HEK293 (cell line): ENCODE data around the gene PPP1R15B.

Source experiments
- CTCF ChIA-PET: fragments of 350-600 bp; formaldehyde crosslinking; extraction: SDS; loops from one replicate; lab custom pipeline; 2021; ENCODE audit warnings: antibody characterized with exemption; lab: Yijun Ruan, JAX
- POLR2A ChIA-PET: fragments of 300-600 bp; formaldehyde crosslinking; extraction: SDS; loops from one replicate; lab custom pipeline; 2020; ENCODE audit warnings: antibody characterized with exemption, inconsistent platforms; lab: Yijun Ruan, JAX
- H3K27ac ChIP-seq: fragments of 200-500 bp; sonication (Bioruptor generic); 2 replicates; pipeline ENCODE4 v1.5.1; 2014; ENCODE audit warnings: low read depth, low read length, control low read depth, inconsistent platforms; ENCODE audit errors: extremely low read depth
- H3K36me3 ChIP-seq, 2 experiments: fragments of 200-500 bp in 1 of 2; sonication (Bioruptor generic) in 1 of 2; 1 replicate in 1 of 2; 2 replicates in 1 of 2; pipeline ENCODE4 v1.5.1; 2014 to 2017; ENCODE audit warnings: inconsistent platforms in 2 of 2, low read length in 2 of 2; ENCODE audit not compliant: control insufficient read depth in 2 of 2, insufficient read depth in 1 of 2
- H3K4me1 ChIP-seq: fragments of 200-500 bp; sonication (Bioruptor generic); 2 replicates; pipeline ENCODE4 v1.5.1; 2014; ENCODE audit warnings: mild to moderate bottlenecking, low read length, inconsistent platforms; ENCODE audit not compliant: control insufficient read depth, insufficient read depth
- H3K4me3 ChIP-seq: 2 replicates; pipeline ENCODE4 v1.5.1; 2011; ENCODE audit warnings: low read depth, mild to moderate bottlenecking, control low read depth, low read length, moderate library complexity
- H3K9me3 ChIP-seq: fragments of 200-500 bp; sonication (Bioruptor generic); 2 replicates; pipeline ENCODE4 v1.5.1; 2014; ENCODE audit warnings: low read depth, low read length, inconsistent platforms; ENCODE audit not compliant: control insufficient read depth, insufficient read depth
- ATF2 ChIP-seq: fragments of 450-650 bp; formaldehyde crosslinking; IDR thresholded peaks from 2 replicates; pipeline ENCODE4 v1.5.1; 2016; ENCODE audit warnings: missing biosample characterization, missing genetic modification characterization, low read depth
- GLI2 ChIP-seq: fragments of 450-650 bp; formaldehyde crosslinking; IDR thresholded peaks from 2 replicates; pipeline ENCODE4; 2017; ENCODE audit warnings: missing biosample characterization, missing genetic modification characterization, low read depth, borderline replicate concordance
- IKZF3 ChIP-seq: fragments of 450-650 bp; IDR thresholded peaks from 2 replicates; pipeline ENCODE4 v1.5.0; 2018; ENCODE audit warnings: missing biosample characterization, mild to moderate bottlenecking, missing genetic modification characterization, moderate library complexity
- PRDM2 ChIP-seq: fragments of 450-650 bp; formaldehyde crosslinking; IDR thresholded peaks from 2 replicates; pipeline ENCODE4 v1.5.1; 2016; ENCODE audit warnings: missing biosample characterization, missing genetic modification characterization, borderline replicate concordance
- REST ChIP-seq: fragments of 450-650 bp; formaldehyde crosslinking; IDR thresholded peaks from 2 replicates; pipeline ENCODE4 v1.5.1; 2016; ENCODE audit warnings: missing biosample characterization, missing genetic modification characterization
- WT1 ChIP-seq: fragments of 450-650 bp; formaldehyde crosslinking; IDR thresholded peaks from 2 replicates; pipeline ENCODE4 v1.5.1; 2016; ENCODE audit warnings: missing biosample characterization, missing genetic modification characterization
- ZBTB17 ChIP-seq: fragments of 450-650 bp; formaldehyde crosslinking; IDR thresholded peaks from 2 replicates; pipeline ENCODE4 v1.5.1; 2016; ENCODE audit warnings: missing biosample characterization, missing genetic modification characterization
- ZFHX2 ChIP-seq: fragments of 450-650 bp; formaldehyde crosslinking; conservative IDR thresholded peaks from 2 replicates; pipeline ENCODE4 v1.5.1; 2016; ENCODE audit warnings: missing biosample characterization, missing genetic modification characterization
- ZIC2 ChIP-seq: fragments of 450-650 bp; formaldehyde crosslinking; IDR thresholded peaks from 2 replicates; pipeline ENCODE4 v1.5.1; 2016; ENCODE audit warnings: missing biosample characterization, missing genetic modification characterization
- ZNF155 ChIP-seq: fragments of 450-650 bp; formaldehyde crosslinking; IDR thresholded peaks from 2 replicates; pipeline ENCODE4 v1.5.1; 2016; ENCODE audit warnings: missing biosample characterization, missing genetic modification characterization
- ZNF292 ChIP-seq: fragments of 450-650 bp; formaldehyde crosslinking; IDR thresholded peaks from 2 replicates; pipeline ENCODE4 v1.5.1; 2016; ENCODE audit warnings: low read depth, missing biosample characterization, missing genetic modification characterization, borderline replicate concordance
- ZNF350 ChIP-seq: fragments of 450-650 bp; formaldehyde crosslinking; IDR thresholded peaks from 2 replicates; pipeline ENCODE4 v1.5.0; 2017; ENCODE audit warnings: missing biosample characterization, mild to moderate bottlenecking, missing genetic modification characterization
- ZNF530 ChIP-seq: fragments of 450-650 bp; formaldehyde crosslinking; IDR thresholded peaks from 2 replicates; pipeline ENCODE4 v1.5.1; 2016; ENCODE audit warnings: low read depth, missing biosample characterization, missing genetic modification characterization
- ZNF548 ChIP-seq: fragments of 450-650 bp; formaldehyde crosslinking; IDR thresholded peaks from 2 replicates; pipeline ENCODE4 v1.5.1; 2016; ENCODE audit warnings: missing biosample characterization, missing genetic modification characterization
- ZNF558 ChIP-seq: fragments of 450-650 bp; formaldehyde crosslinking; IDR thresholded peaks from 2 replicates; pipeline ENCODE4 v1.5.1; 2016; ENCODE audit warnings: missing biosample characterization, missing genetic modification characterization
- ZNF600 ChIP-seq: fragments of 450-650 bp; formaldehyde crosslinking; IDR thresholded peaks from 2 replicates; pipeline ENCODE4 v1.5.1; 2016; ENCODE audit warnings: missing biosample characterization, missing genetic modification characterization
- ZNF621 ChIP-seq: fragments of 450-650 bp; formaldehyde crosslinking; IDR thresholded peaks from 2 replicates; pipeline ENCODE4 v1.5.1; 2017; ENCODE audit warnings: missing biosample characterization, missing genetic modification characterization
- ZNF776 ChIP-seq: fragments of 450-650 bp; formaldehyde crosslinking; IDR thresholded peaks from 2 replicates; pipeline ENCODE4 v1.5.0; 2017; ENCODE audit warnings: missing biosample characterization, missing genetic modification characterization, borderline replicate concordance
- ZNF843 ChIP-seq: fragments of 450-650 bp; formaldehyde crosslinking; IDR thresholded peaks from 2 replicates; pipeline ENCODE4 v1.5.1; 2016; ENCODE audit warnings: missing biosample characterization, missing genetic modification characterization
- TF ChIP-seq, protein P1 (sequence below): fragments of 450-650 bp; formaldehyde crosslinking; IDR thresholded peaks from 2 replicates; pipeline ENCODE4 v1.5.1; 2017; ENCODE audit warnings: missing biosample characterization, missing genetic modification characterization

PPP1R15B gene

GRCh38 chr1:204360314-204360713, 51.3 kb downstream of the PPP1R15B start:
- Histone ChIP-seq H3K4me1 (no peaks in the 10 kb centered on the region; the same call in 1 of the 2 replicates), H3K36me3 (no peaks in the 10 kb centered on the region), H3K9me3 (no peaks in the 10 kb centered on the region), H3K4me3 (no peak overlapping the region), H3K27ac (no peak overlapping the region)
- peak; percentile 38; the same call in 1 of the 2 replicates for TF ChIP-seq ZFHX2
- no peak for TF ChIP-seq ZNF548 (tag by site-specific recombination)
- ChIA-PET POLR2A (interaction anchor here (0.6 to 0.7 kb wide), 2 partner anchors 154 to 282 kb away, joined by 3 to 4 read pairs; no protein-coding TSS in a partner anchor), CTCF (interaction anchor here (0.6 to 7.9 kb wide), 9 partner anchors 10 to 231 kb away, joined by 3 to 178 read pairs (median 13); partner anchors contain the start of genes GOLT1A and REN)

DNA sequence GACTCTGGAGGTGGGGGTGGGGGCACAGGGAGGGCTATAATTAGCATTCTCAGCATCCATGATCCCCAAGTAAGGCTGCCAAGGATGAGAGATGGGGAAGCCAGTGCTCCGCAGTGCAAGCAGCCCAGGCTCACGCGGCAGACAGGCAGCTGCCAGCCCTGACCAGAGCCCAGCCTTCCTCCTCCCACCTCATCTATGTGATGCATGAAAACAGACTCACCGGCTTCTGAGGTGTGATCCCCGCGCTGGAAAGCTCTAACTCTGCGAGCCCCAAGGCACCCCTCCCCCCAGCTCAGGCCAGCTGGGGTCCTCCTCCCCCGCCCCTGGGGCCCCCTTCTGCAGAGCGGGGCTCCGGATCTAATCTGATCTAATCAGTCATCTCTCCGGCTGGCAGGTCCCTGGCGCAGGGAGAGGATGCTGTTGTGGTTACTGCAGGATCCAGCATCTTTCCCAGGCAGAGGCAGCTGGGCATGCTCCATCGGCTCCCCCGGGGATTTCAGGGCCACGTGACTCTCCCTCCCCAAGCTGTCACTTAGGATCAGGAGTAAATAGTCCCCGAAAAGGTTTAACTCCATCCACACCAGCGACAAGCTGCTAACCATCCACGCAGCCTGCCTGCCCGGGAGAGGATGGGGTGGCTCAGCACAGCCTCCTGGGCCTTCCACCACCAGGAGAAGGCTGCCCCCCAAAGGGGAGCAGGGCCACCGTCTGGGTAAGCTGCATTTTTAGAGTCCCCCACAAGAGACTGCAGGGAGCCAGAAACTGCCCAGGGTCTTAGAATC, 52.0 kb downstream of the PPP1R15B start, which contains the start of gene PLEKHA6:
Gene PLEKHA6, minus strand, starts transcription at position 456 of the 782 bp plus-strand sequence. CDS start 86,202 bp downstream, outside the sequence.
- CTCF ChIA-PET, result interaction anchor here (0.7 to 7.9 kb wide), 8 partner anchors 10 to 230 kb away, joined by 3 to 178 read pairs (median 5); partner anchors contain the start of genes GOLT1A and REN
- Histone ChIP-seq H3K4me1 (no peaks in the 10 kb centered on the region; the same call in 1 of the 2 replicates), H3K27ac (no peak within 1 kb of the TSS), H3K9me3 (no peaks in the 10 kb centered on the region), H3K4me3 (no peak within 1 kb of the TSS), H3K36me3 (no peaks in the 10 kb centered on the region)
- POLR2A ChIA-PET, result interaction anchor here (0.7 kb wide), 1 partner anchor 282 kb away, joined by 3 read pairs; no protein-coding TSS in a partner anchor
- no peak for TF ChIP-seq ZNF530 (tag by site-specific recombination)
- no peak for TF ChIP-seq ZIC2 (tag by site-specific recombination)
- TF ChIP-seq, protein P1, sequence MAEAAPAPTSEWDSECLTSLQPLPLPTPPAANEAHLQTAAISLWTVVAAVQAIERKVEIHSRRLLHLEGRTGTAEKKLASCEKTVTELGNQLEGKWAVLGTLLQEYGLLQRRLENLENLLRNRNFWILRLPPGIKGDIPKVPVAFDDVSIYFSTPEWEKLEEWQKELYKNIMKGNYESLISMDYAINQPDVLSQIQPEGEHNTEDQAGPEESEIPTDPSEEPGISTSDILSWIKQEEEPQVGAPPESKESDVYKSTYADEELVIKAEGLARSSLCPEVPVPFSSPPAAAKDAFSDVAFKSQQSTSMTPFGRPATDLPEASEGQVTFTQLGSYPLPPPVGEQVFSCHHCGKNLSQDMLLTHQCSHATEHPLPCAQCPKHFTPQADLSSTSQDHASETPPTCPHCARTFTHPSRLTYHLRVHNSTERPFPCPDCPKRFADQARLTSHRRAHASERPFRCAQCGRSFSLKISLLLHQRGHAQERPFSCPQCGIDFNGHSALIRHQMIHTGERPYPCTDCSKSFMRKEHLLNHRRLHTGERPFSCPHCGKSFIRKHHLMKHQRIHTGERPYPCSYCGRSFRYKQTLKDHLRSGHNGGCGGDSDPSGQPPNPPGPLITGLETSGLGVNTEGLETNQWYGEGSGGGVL (tag by site-specific recombination), result peak; percentile 29; the same call in 1 of the 2 replicates
- no peak for TF ChIP-seq ZNF776 (tag by site-specific recombination)
- no peak for TF ChIP-seq ZNF621
- no peak for TF ChIP-seq ZNF843 (tag by site-specific recombination)
- TF ChIP-seq WT1, result peak; percentile 27; the same call in 1 of the 2 replicates
- TF ChIP-seq ZNF350, result no peak
- no peak for TF ChIP-seq PRDM2 (tag by site-specific recombination)
- TF ChIP-seq GLI2 (tag by site-specific recombination), result no peak
- no peak for TF ChIP-seq ZNF155 (tag by site-specific recombination)
- peak; percentile 80 for TF ChIP-seq ZBTB17 (tag by site-specific recombination)
- no peak for TF ChIP-seq ZNF558 (tag by site-specific recombination)
- no peak for TF ChIP-seq ATF2 (tag by site-specific recombination)
- TF ChIP-seq ZNF292 (tag by site-specific recombination), result no peak
- 0 out of 2 replicates have a peak, but pooled peaks have one; percentile 14 for TF ChIP-seq IKZF3
- no peak for TF ChIP-seq REST (tag by site-specific recombination)
- 0 out of 2 replicates have a peak, but pooled peaks have one; percentile 19 for TF ChIP-seq ZNF600 (tag by site-specific recombination)
